Cardiac fibroblast (primary cell): ENCODE measurements around the gene COLEC12.

ENCODE experiments used
- DNase-seq, 2 donors: peaks; one replicate each; pipeline versions ENCODE4 v3.0.0 to v3.0.0-alpha.2; 2010; ENCODE audit warnings: low read depth in 2 of 2
- H3K4me3 ChIP-seq, 2 donors: replicated peaks in 1 of 2; 1 replicate in 1 of 2; 2 replicates in 1 of 2; pipeline ENCODE4 v1.5.1; 2011; ENCODE audit warnings: low read depth in 2 of 2, low read length in 2 of 2, mild to moderate bottlenecking in 2 of 2, moderate library complexity in 1 of 2
- CTCF ChIP-seq: IDR thresholded peaks from one replicate; pipeline ENCODE4 v1.5.1; 2011; ENCODE audit warnings: low read depth, mild to moderate bottlenecking, low read length, inconsistent platforms

Gene COLEC12

GRCh38 chr18:323253-323622 lies 177.3 kb downstream of the COLEC12 start:
- TF ChIP-seq CTCF, result no peak
- H3K4me3 ChIP-seq, result no peak overlapping the region
- peak; percentile 39 to 49 for DNase-seq

- no peak overlapping the region for H3K4me3 ChIP-seq
- TF ChIP-seq CTCF, result no peak
- DNase-seq, result no peak
These were observed 178.5 kb downstream of the COLEC12 start for GRCh38 chr18:321865-322467.

- DNase-seq, result no peak
- no peak for TF ChIP-seq CTCF
- H3K4me3 ChIP-seq, result no peak overlapping the region
These were observed 180.3 kb downstream of the COLEC12 start for GRCh38 chr18:320155-320554.

GRCh38 chr18:319720-320119 lies 180.8 kb downstream of the COLEC12 start:
- DNase-seq, result no peak
- no peak for TF ChIP-seq CTCF
- no peak overlapping the region for H3K4me3 ChIP-seq

- no peak for TF ChIP-seq CTCF
- DNase-seq, result no peak
- H3K4me3 ChIP-seq, result no peak overlapping the region
These were observed 181.7 kb downstream of the COLEC12 start for GRCh38 chr18:318791-319291.

GRCh38 chr18:317618-318017 lies 182.9 kb downstream of the COLEC12 start:
- H3K4me3 ChIP-seq, result no peak overlapping the region

More at GRCh38 chr18:317618-318017, 182.9 kb downstream of the COLEC12 start:
- no peak for TF ChIP-seq CTCF
- no peak for DNase-seq
